ENCODE data around the gene RXRA. TPM values are rescaled to one million over a fixed set of nuclear protein-coding genes. Genes with fewer than 3 reads are reported as not detected.

Gene RXRA
- polyA plus RNA-seq, 3 donors = 15.8 to 91.0 (median 23.2) TPM

- no peaks in the 10 kb centered on the region for H3K9me3 Mint-ChIP-seq
- Histone ChIP-seq H3K9me3 (replicated peaks in 1 of 2; ENCODE audit: control insufficient read depth in 1 of 2, insufficient read depth in 1 of 2, low read length in 2 of 2) (no peaks in the 10 kb centered on the region), H3K36me3 (replicated peaks in 1 of 2; ENCODE audit: control insufficient read depth in 1 of 2, insufficient read depth in 2 of 2, low read length in 2 of 2) (peaks cover 72 to 76% of the 10 kb centered on the region in 2 donors), H3K9ac (ENCODE audit: insufficient read depth, low read length, poor library complexity, severe bottlenecking) (no peak overlapping the region), H3K79me2 (ENCODE audit: insufficient read depth, low read length) (peaks cover 95% of the 10 kb centered on the region), H3K4me2 (replicated peaks; ENCODE audit: extremely low read depth, low read length, poor library complexity, severe bottlenecking) (no peak overlapping the region), H3K4me1 (ENCODE audit: control insufficient read depth in 1 of 2, insufficient read depth in 2 of 2, low read length in 2 of 2) (peaks cover 56 to 58% of the 10 kb centered on the region in 2 donors), H3K27me3 (ENCODE audit: control insufficient read depth in 2 of 2, insufficient read depth in 2 of 2, low read length in 2 of 2) (no peaks in the 10 kb centered on the region), H4K20me1 (ENCODE audit: insufficient read depth, low read length) (peaks cover 78% of the 10 kb centered on the region), H2AFZ (ENCODE audit: insufficient read depth, low read depth, low read length, poor library complexity, severe bottlenecking) (no peak overlapping the region), H3K27ac (ENCODE audit: low read depth in 1 of 2, low read length in 2 of 2) (no peak overlapping the region), H3K4me3 (replicated peaks in 1 of 3; ENCODE audit: low read depth in 2 of 3, low read length in 3 of 3) (no peak overlapping the region)
- no peak overlapping the region for H3K4me3 Mint-ChIP-seq
- DNase-seq = no peak
- peaks cover 58% of the 10 kb centered on the region for H3K4me1 Mint-ChIP-seq
- peak overlapping the region in 2 of 7 donors; percentile 54 to 82 for H3K27ac Mint-ChIP-seq
- H3K36me3 Mint-ChIP-seq = peaks cover 39 to 87% of the 10 kb centered on the region in 2 donors
- peaks cover 0 to 2% (median 0%) of the 10 kb centered on the region in 3 donors for H3K27me3 Mint-ChIP-seq (ENCODE audit: low read depth in 3 of 3)
- TF ChIP-seq CTCF (IDR thresholded peaks at IDR 0.05) = no peak
- intact Hi-C loops (cut with micrococcal nuclease) = no loop called here
- 86% methylated on average over 11 of the region's 16 CpGs for WGBS (ENCODE audit: insufficient coverage)
These were observed 86.0 kb downstream of the RXRA start for GRCh38 chr9:134412298-134412711.

- 97% methylated on average over 12 of the region's 13 CpGs for WGBS (ENCODE audit: insufficient coverage)
- peaks cover 81 to 85% of the 10 kb centered on the region in 2 donors for H3K36me3 ChIP-seq (replicated peaks in 1 of 2; ENCODE audit: control insufficient read depth in 1 of 2, insufficient read depth in 2 of 2, low read length in 2 of 2)
- intact Hi-C loops (cut with micrococcal nuclease) = no loop called here
- no peaks in the 10 kb centered on the region for H3K9me3 ChIP-seq (replicated peaks in 1 of 2; ENCODE audit: control insufficient read depth in 1 of 2, insufficient read depth in 1 of 2, low read length in 2 of 2)
- no peak overlapping the region for H2AFZ ChIP-seq (ENCODE audit: insufficient read depth, low read depth, low read length, poor library complexity, severe bottlenecking)
- no peak overlapping the region for H3K9ac ChIP-seq (ENCODE audit: insufficient read depth, low read length, poor library complexity, severe bottlenecking)
- H3K4me1 ChIP-seq (ENCODE audit: control insufficient read depth in 1 of 2, insufficient read depth in 2 of 2, low read length in 2 of 2) = peaks cover 47 to 49% of the 10 kb centered on the region in 2 donors
- H3K4me3 Mint-ChIP-seq = no peak overlapping the region
- no peak overlapping the region for H3K4me3 ChIP-seq (replicated peaks in 1 of 3; ENCODE audit: low read depth in 2 of 3, low read length in 3 of 3)
- no peak for DNase-seq
- H3K27me3 ChIP-seq (ENCODE audit: control insufficient read depth in 2 of 2, insufficient read depth in 2 of 2, low read length in 2 of 2) = no peaks in the 10 kb centered on the region
- H3K4me1 Mint-ChIP-seq = peaks cover 49% of the 10 kb centered on the region
- TF ChIP-seq CTCF (IDR thresholded peaks at IDR 0.05) = no peak
- peak overlapping the region in 2 of 7 donors; percentile 0 to 52 for H3K27ac Mint-ChIP-seq
- no peak overlapping the region for H3K4me2 ChIP-seq (replicated peaks; ENCODE audit: extremely low read depth, low read length, poor library complexity, severe bottlenecking)
- peaks cover 0 to 2% (median 0%) of the 10 kb centered on the region in 3 donors for H3K27me3 Mint-ChIP-seq (ENCODE audit: low read depth in 3 of 3)
- no peaks in the 10 kb centered on the region for H3K9me3 Mint-ChIP-seq
- peaks cover 87% of the 10 kb centered on the region for H4K20me1 ChIP-seq (ENCODE audit: insufficient read depth, low read length)
- H3K79me2 ChIP-seq (ENCODE audit: insufficient read depth, low read length) = peaks cover 90% of the 10 kb centered on the region
- peaks cover 43 to 91% of the 10 kb centered on the region in 2 donors for H3K36me3 Mint-ChIP-seq
- peak overlapping the region in 1 of 2 donors; percentile 50 for H3K27ac ChIP-seq (ENCODE audit: low read depth in 1 of 2, low read length in 2 of 2)
These were observed 87.0 kb downstream of the RXRA start for GRCh38 chr9:134413112-134413715.
